ENCODE measurements around the gene C10orf90. TPM values are rescaled to one million over a fixed set of nuclear protein-coding genes. Genes with fewer than 3 reads are reported as not detected.

Gene C10orf90
- total RNA-seq, 1 donor from 2014 or later, result not detected

DNA sequence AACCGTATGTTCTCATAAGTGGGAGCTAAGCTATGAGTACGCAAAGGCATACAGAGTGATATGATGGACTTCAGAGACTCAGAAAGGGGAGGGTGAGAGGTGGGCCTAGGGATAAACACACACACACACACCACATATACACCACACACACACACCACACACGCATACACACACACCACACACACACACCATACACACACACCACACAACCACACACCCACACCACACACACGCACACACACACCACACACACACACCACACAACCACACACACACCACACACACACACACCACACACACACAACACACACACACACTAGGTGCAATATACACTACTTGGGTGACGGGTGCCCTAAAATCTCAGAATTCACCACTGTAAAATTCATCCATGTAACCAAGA, 168.7 kb downstream of the C10orf90 start:
- H3K9me3 Mint-ChIP-seq (ENCODE audit: unreplicated experiment), result no peaks in the 10 kb centered on the region

DNA sequence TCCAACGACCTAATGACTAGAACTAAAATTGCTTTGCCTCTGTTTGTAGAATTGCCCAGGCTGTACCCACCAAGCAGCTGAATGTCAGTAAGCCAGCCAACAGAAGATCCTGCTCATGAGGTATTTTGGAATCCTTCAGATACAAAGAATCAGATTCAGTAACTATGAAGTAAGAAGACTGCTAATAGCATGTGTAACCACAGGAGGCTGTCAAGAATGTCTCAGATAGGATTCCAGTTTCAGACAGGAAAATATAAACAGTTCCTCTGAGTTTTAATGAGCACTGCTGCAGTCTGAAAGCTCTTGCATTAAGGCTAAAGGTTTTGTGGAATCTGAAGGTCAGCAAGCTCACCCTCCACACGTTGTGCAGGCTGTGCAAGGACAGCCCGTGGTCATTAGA, 169.6 kb downstream of the C10orf90 start:
- H3K9me3 Mint-ChIP-seq (ENCODE audit: unreplicated experiment), result no peaks in the 10 kb centered on the region
- no peaks in the 10 kb centered on the region for H3K36me3 Mint-ChIP-seq (ENCODE audit: low read depth, unreplicated experiment)
- DNase-seq (ENCODE audit: low spot score), result no peak
- TF ChIP-seq, protein P1, sequence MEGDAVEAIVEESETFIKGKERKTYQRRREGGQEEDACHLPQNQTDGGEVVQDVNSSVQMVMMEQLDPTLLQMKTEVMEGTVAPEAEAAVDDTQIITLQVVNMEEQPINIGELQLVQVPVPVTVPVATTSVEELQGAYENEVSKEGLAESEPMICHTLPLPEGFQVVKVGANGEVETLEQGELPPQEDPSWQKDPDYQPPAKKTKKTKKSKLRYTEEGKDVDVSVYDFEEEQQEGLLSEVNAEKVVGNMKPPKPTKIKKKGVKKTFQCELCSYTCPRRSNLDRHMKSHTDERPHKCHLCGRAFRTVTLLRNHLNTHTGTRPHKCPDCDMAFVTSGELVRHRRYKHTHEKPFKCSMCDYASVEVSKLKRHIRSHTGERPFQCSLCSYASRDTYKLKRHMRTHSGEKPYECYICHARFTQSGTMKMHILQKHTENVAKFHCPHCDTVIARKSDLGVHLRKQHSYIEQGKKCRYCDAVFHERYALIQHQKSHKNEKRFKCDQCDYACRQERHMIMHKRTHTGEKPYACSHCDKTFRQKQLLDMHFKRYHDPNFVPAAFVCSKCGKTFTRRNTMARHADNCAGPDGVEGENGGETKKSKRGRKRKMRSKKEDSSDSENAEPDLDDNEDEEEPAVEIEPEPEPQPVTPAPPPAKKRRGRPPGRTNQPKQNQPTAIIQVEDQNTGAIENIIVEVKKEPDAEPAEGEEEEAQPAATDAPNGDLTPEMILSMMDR (IDR thresholded peaks at IDR 0.05; ENCODE audit: unreplicated experiment), result no peak
- H3K27ac Mint-ChIP-seq (ENCODE audit: unreplicated experiment), result no peak overlapping the region
- peaks cover 4% of the 10 kb centered on the region for H3K4me1 Mint-ChIP-seq (ENCODE audit: unreplicated experiment)
- no peak overlapping the region for H3K4me3 Mint-ChIP-seq (ENCODE audit: unreplicated experiment)
- H3K27me3 Mint-ChIP-seq (ENCODE audit: unreplicated experiment), result peaks cover 2% of the 10 kb centered on the region

More for the DNA sequence above, 168.7 kb downstream of the C10orf90 start:
- Mint-ChIP-seq H3K27me3 (ENCODE audit: unreplicated experiment) (peaks cover 2% of the 10 kb centered on the region), H3K4me1 (ENCODE audit: unreplicated experiment) (peaks cover 4% of the 10 kb centered on the region), H3K36me3 (ENCODE audit: low read depth, unreplicated experiment) (no peaks in the 10 kb centered on the region), H3K27ac (ENCODE audit: unreplicated experiment) (no peak overlapping the region), H3K4me3 (ENCODE audit: unreplicated experiment) (no peak overlapping the region)
- TF ChIP-seq, protein P1 (IDR thresholded peaks at IDR 0.05; ENCODE audit: unreplicated experiment), result no peak
- no peak for DNase-seq (ENCODE audit: low spot score)

DNA sequence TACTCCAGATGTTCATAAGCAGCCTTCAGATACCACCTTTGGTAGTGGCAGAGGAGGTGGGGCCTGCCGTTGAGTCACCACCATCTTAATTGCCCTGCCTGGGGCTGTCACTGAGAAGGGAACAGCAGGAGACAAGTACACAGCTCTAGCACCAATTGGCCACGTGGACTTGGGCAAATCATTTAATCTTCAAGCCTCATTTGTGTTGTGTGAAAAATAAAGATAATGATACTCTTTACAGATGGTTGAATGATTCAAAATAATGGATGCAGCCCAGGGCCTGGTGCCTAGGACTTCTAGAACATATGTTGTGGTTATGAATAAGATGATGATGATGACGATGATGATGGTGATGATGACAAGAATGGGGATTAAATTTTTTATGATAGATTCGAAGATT, 170.3 kb downstream of the C10orf90 start:
- H3K36me3 Mint-ChIP-seq (ENCODE audit: low read depth, unreplicated experiment), result no peaks in the 10 kb centered on the region
- TF ChIP-seq, protein P1 (IDR thresholded peaks at IDR 0.05; ENCODE audit: unreplicated experiment), result no peak

DNA sequence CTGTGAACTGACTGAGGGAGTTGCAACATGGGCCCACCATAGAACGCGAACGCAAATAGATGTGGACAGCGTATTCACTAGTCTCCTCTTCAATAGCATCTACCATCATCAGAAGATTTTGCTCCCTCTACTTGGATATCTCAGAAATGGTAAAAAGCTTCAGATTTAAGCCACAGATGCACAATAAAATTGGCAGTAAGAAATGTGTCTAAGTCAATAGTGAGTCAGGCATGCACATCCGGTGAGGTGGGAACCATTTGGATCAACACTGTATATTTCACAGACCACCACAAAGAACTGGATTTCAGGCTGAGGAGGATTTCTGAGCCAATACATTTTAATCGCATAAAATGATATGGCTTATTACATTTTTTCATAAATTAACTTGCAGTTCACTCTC, 170.7 kb downstream of the C10orf90 start:
- H3K4me3 Mint-ChIP-seq (ENCODE audit: unreplicated experiment), result no peak overlapping the region
- peaks cover 4% of the 10 kb centered on the region for H3K4me1 Mint-ChIP-seq (ENCODE audit: unreplicated experiment)
- no peaks in the 10 kb centered on the region for H3K9me3 Mint-ChIP-seq (ENCODE audit: unreplicated experiment)
- no peak for DNase-seq (ENCODE audit: low spot score)
- H3K27ac Mint-ChIP-seq (ENCODE audit: unreplicated experiment), result no peak overlapping the region
- no peaks in the 10 kb centered on the region for H3K36me3 Mint-ChIP-seq (ENCODE audit: low read depth, unreplicated experiment)
- TF ChIP-seq, protein P1 (IDR thresholded peaks at IDR 0.05; ENCODE audit: unreplicated experiment), result no peak
- H3K27me3 Mint-ChIP-seq (ENCODE audit: unreplicated experiment), result peaks cover 2% of the 10 kb centered on the region

More for the DNA sequence above, 170.3 kb downstream of the C10orf90 start:
- H3K27ac Mint-ChIP-seq (ENCODE audit: unreplicated experiment), result no peak overlapping the region
- peaks cover 2% of the 10 kb centered on the region for H3K27me3 Mint-ChIP-seq (ENCODE audit: unreplicated experiment)
- peaks cover 4% of the 10 kb centered on the region for H3K4me1 Mint-ChIP-seq (ENCODE audit: unreplicated experiment)
- no peaks in the 10 kb centered on the region for H3K9me3 Mint-ChIP-seq (ENCODE audit: unreplicated experiment)
- DNase-seq (ENCODE audit: low spot score), result no peak
- no peak overlapping the region for H3K4me3 Mint-ChIP-seq (ENCODE audit: unreplicated experiment)

DNA sequence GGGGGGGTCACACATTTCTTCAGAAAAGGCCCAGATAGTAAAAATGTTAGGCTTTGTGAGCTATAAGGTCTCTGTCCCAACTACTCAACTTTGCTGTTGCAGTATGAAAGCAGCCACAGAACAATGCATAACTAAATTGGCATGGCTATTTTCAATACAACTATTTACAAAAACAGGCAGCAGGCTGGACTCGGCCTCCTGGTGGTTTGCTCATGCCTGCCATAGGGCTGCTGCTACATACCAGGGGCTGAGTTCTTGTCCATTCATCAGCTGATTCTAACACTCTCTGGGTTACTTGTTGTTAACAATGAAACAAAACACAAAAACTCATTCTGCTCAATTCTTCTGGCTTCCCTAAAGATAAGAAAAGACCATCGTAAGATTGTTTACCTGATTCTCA, 172.8 kb downstream of the C10orf90 start:
- H3K4me1 Mint-ChIP-seq (ENCODE audit: unreplicated experiment), result no peaks in the 10 kb centered on the region
- no peaks in the 10 kb centered on the region for H3K36me3 Mint-ChIP-seq (ENCODE audit: low read depth, unreplicated experiment)
- DNase-seq (ENCODE audit: low spot score), result no peak
- H3K9me3 Mint-ChIP-seq (ENCODE audit: unreplicated experiment), result no peaks in the 10 kb centered on the region
- peaks cover 2% of the 10 kb centered on the region for H3K27me3 Mint-ChIP-seq (ENCODE audit: unreplicated experiment)
- H3K4me3 Mint-ChIP-seq (ENCODE audit: unreplicated experiment), result no peak overlapping the region
- H3K27ac Mint-ChIP-seq (ENCODE audit: unreplicated experiment), result no peak overlapping the region
- TF ChIP-seq, protein P1 (IDR thresholded peaks at IDR 0.05; ENCODE audit: unreplicated experiment), result no peak

Data from endothelial cell (in vitro differentiated cells).